ENCODE results near the gene FGFR2. TPM values are rescaled to one million over a fixed set of nuclear protein-coding genes. Genes with fewer than 3 reads are reported as not detected.

FGFR2 gene
- total and polyA plus RNA-seq, 2 of the 4 experiments (the other 2 are of a cell fraction): not detected

DNA sequence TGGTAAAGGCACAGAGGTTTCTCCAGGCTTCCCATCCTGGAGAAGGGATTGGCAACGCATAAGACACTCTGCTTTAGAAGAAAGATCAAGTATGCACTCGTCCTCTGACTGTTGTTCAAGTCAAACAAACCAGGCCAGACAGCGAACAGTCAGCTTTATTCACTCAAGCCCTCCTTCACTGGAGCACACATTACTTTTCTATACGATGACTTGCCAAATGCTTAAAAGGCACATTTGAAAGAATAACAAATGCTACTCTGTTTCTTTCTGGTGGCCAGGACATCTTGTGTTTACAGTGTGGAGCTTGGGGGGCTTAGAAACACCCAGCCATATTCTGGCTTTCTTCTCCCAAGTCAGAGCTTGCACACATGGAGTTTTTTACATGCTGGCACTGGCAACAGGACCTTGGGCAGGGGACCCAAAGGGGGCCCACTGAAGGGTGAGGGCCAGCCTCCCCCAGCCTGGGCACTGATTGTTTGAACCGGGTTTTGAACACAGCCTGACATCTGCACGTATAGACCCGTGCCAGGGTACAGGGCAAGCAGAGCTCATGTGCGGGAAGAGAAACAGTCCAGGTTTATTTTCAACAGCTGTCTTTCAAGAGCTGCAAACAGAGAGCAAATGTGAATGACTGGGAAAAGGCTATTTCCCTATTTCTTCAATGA, 33.3 kb upstream of the FGFR2 start:
- Histone ChIP-seq H4K5ac (ENCODE audit: low read depth, low read length) (no peak overlapping the region), H3K23ac (ENCODE audit: low read depth, low read length) (no peak overlapping the region), H3K4me2 (ENCODE audit: low read depth, low read length) (no peak overlapping the region), H4K8ac (ENCODE audit: low read depth in 2 of 2, low read length in 2 of 2) (no peak overlapping the region), H3K9me1 (ENCODE audit: insufficient read depth, low read length) (no peaks in the 10 kb centered on the region), H4K91ac (ENCODE audit: insufficient read depth, low read depth, low read length) (no peak overlapping the region), H2BK15ac (ENCODE audit: low read depth, low read length) (no peak overlapping the region), H2AK5ac (ENCODE audit: low read depth, low read length) (no peak overlapping the region), H3K36me3 (ENCODE audit: control insufficient read depth, insufficient read depth, low read length) (no peaks in the 10 kb centered on the region), H3K56ac (ENCODE audit: extremely low read depth, insufficient read depth, low read length) (no peak overlapping the region), H3K79me1 (ENCODE audit: low read depth in 1 of 2, low read length in 2 of 2) (no peaks in the 10 kb centered on the region), H3K4me3 (ENCODE audit: insufficient read depth, low read depth, low read length) (no peak overlapping the region), H2BK5ac (ENCODE audit: low read depth, low read length, poor library complexity, severe bottlenecking) (no peak overlapping the region), H3K4ac (ENCODE audit: low read depth, low read length) (no peak overlapping the region), H2BK120ac (ENCODE audit: low read depth, low read length) (no peak overlapping the region), H2AFZ (replicated peaks; ENCODE audit: low read length, poor library complexity) (no peak overlapping the region), H3K9ac (ENCODE audit: low read depth, low read length) (no peak overlapping the region), H3K4me1 (ENCODE audit: control insufficient read depth, insufficient read depth, low read length) (no peaks in the 10 kb centered on the region), H3K27ac (ENCODE audit: insufficient read depth, low read length) (no peak overlapping the region), H3K9me3 (ENCODE audit: control insufficient read depth, insufficient read depth, low read length) (peaks cover 5% of the 10 kb centered on the region; the same call in 1 of the 2 replicates), H2AK9ac (replicated peaks; ENCODE audit: low read depth, low read length, poor library complexity) (no peak overlapping the region), H3K14ac (replicated peaks; ENCODE audit: low read depth, low read length) (no peak overlapping the region), H2BK20ac (ENCODE audit: low read depth, low read length) (no peak overlapping the region), H3K27me3 (ENCODE audit: control insufficient read depth, insufficient read depth, low read length) (no peaks in the 10 kb centered on the region), H3K18ac (ENCODE audit: low read depth, low read length) (no peak overlapping the region), H4K20me1 (ENCODE audit: insufficient read depth, low read length) (no peaks in the 10 kb centered on the region)
- ATAC-seq (ENCODE audit: low read depth) (no peak), DNase-seq (no peak)
- intact Hi-C loops (cut with micrococcal nuclease): no loop called here
- TF ChIP-seq RAD21 (IDR thresholded peaks at IDR 0.05; ENCODE audit: low read length): no peak
- TF ChIP-seq FOS (IDR thresholded peaks at IDR 0.05; ENCODE audit: low read depth, low read length): no peak
- no peak for TF ChIP-seq RFX5 (IDR thresholded peaks at IDR 0.05; ENCODE audit: low read depth, low read length)
- TF ChIP-seq, protein P1, sequence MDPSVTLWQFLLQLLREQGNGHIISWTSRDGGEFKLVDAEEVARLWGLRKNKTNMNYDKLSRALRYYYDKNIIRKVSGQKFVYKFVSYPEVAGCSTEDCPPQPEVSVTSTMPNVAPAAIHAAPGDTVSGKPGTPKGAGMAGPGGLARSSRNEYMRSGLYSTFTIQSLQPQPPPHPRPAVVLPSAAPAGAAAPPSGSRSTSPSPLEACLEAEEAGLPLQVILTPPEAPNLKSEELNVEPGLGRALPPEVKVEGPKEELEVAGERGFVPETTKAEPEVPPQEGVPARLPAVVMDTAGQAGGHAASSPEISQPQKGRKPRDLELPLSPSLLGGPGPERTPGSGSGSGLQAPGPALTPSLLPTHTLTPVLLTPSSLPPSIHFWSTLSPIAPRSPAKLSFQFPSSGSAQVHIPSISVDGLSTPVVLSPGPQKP (IDR thresholded peaks at IDR 0.05; ENCODE audit: borderline replicate concordance, low read depth, low read length): no peak
- TF ChIP-seq CEBPB (IDR thresholded peaks at IDR 0.05; ENCODE audit: low read depth, low read length): no peak
- TF ChIP-seq RCOR1 (IDR thresholded peaks at IDR 0.05; ENCODE audit: insufficient replicate concordance, low read length): no peak
- TF ChIP-seq, protein P2, sequence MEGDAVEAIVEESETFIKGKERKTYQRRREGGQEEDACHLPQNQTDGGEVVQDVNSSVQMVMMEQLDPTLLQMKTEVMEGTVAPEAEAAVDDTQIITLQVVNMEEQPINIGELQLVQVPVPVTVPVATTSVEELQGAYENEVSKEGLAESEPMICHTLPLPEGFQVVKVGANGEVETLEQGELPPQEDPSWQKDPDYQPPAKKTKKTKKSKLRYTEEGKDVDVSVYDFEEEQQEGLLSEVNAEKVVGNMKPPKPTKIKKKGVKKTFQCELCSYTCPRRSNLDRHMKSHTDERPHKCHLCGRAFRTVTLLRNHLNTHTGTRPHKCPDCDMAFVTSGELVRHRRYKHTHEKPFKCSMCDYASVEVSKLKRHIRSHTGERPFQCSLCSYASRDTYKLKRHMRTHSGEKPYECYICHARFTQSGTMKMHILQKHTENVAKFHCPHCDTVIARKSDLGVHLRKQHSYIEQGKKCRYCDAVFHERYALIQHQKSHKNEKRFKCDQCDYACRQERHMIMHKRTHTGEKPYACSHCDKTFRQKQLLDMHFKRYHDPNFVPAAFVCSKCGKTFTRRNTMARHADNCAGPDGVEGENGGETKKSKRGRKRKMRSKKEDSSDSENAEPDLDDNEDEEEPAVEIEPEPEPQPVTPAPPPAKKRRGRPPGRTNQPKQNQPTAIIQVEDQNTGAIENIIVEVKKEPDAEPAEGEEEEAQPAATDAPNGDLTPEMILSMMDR (conservative IDR thresholded peaks at IDR 0.05; ENCODE audit: low read depth, low read length): no peak
- TF ChIP-seq SMC3 (IDR thresholded peaks at IDR 0.05; ENCODE audit: low read depth, low read length): no peak
- TF ChIP-seq POLR2A (IDR thresholded peaks at IDR 0.05; ENCODE audit: low read depth, low read length): no peak
- TF ChIP-seq, protein P3, sequence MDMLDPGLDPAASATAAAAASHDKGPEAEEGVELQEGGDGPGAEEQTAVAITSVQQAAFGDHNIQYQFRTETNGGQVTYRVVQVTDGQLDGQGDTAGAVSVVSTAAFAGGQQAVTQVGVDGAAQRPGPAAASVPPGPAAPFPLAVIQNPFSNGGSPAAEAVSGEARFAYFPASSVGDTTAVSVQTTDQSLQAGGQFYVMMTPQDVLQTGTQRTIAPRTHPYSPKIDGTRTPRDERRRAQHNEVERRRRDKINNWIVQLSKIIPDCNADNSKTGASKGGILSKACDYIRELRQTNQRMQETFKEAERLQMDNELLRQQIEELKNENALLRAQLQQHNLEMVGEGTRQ (IDR thresholded peaks at IDR 0.05; ENCODE audit: low read depth, low read length): no peak
- TF ChIP-seq MXI1 (IDR thresholded peaks at IDR 0.05; ENCODE audit: borderline replicate concordance, low read depth, low read length): no peak
- TF ChIP-seq MAFK (IDR thresholded peaks at IDR 0.05; ENCODE audit: low read depth, low read length): no peak
- no peak for TF ChIP-seq BHLHE40 (IDR thresholded peaks at IDR 0.05; ENCODE audit: low read depth, low read length)
- TF ChIP-seq CHD1 (IDR thresholded peaks at IDR 0.05; ENCODE audit: low read depth, low read length): no peak
- TF ChIP-seq MAZ (IDR thresholded peaks at IDR 0.05; ENCODE audit: borderline replicate concordance, low read depth, low read length): no peak
- no peak for TF ChIP-seq NFE2L2 (IDR thresholded peaks at IDR 0.05; ENCODE audit: low read depth, low read length)
- POLR2A ChIA-PET (ENCODE audit: unreplicated experiment): no interaction called here
- no TSS peak for BruUV-seq (replicated peaks)
- WGBS, 2 experiments (ENCODE audit: extremely low coverage in 2 of 2, insufficient read length in 1 of 2): 0% methylated on average over 1 of the region's 8 CpGs; no CpG with 5 or more reads in 1 of the 2 experiments
- dilution Hi-C loops (cut with HindIII; ENCODE audit: low sequenced_read_pairs, unreplicated experiment): no loop called here
- in situ Hi-C loops (cut with MboI; ENCODE audit: low sequenced_read_pairs): no loop called here
- CTCF ChIA-PET: interaction anchor here (0.7 kb wide), 1 partner anchor 76 kb away, joined by 3 read pairs; no protein-coding TSS in a partner anchor

Data from IMR-90 (cell line).